Measurements from ENCODE around the gene ACAP1. TPM values are rescaled to one million over a fixed set of nuclear protein-coding genes. Genes with fewer than 3 reads are reported as not detected.

Gene ACAP1
- total RNA-seq, 1 experiment from 2014 or later, result 58.6 TPM

DNA sequence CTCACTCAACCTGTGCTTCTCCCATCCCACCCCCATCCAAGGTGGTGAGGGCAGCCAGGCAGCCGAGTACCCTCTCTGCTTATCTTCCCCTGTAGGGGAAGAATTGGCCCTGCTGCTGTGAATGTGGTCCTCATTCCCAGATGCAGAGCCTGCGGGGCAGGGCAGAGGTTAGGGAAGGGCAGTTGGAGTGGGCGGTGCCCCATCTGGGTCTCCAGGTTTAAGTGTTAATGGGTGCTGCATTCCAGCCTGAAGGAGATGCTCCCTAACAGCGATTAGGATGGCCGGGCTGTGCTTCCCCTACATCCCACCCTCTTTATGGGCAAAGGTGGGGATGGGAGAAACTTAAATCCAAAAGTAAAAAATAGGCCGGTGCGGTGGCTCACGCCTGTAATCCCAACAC lies 30.8 kb downstream of the ACAP1 start:
- TF ChIP-seq IRF2 (CRISPR knock-in tag; IDR thresholded peaks at IDR 0.05; ENCODE audit: borderline replicate concordance, low read depth), result no peak
- no peak for TF ChIP-seq ESRRA (CRISPR knock-in tag; IDR thresholded peaks at IDR 0.05; ENCODE audit: borderline replicate concordance)
- TF ChIP-seq ETV6 (CRISPR knock-in tag; IDR thresholded peaks at IDR 0.05), result no peak
- TF ChIP-seq, protein P1, sequence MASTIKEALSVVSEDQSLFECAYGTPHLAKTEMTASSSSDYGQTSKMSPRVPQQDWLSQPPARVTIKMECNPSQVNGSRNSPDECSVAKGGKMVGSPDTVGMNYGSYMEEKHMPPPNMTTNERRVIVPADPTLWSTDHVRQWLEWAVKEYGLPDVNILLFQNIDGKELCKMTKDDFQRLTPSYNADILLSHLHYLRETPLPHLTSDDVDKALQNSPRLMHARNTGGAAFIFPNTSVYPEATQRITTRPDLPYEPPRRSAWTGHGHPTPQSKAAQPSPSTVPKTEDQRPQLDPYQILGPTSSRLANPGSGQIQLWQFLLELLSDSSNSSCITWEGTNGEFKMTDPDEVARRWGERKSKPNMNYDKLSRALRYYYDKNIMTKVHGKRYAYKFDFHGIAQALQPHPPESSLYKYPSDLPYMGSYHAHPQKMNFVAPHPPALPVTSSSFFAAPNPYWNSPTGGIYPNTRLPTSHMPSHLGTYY (CRISPR knock-in tag; IDR thresholded peaks at IDR 0.05), result no peak
- no peak for TF ChIP-seq GTF2I (CRISPR knock-in tag; conservative IDR thresholded peaks at IDR 0.05)
- no peak for TF ChIP-seq NFATC4 (CRISPR knock-in tag; IDR thresholded peaks at IDR 0.05)
- TF ChIP-seq, protein P2, sequence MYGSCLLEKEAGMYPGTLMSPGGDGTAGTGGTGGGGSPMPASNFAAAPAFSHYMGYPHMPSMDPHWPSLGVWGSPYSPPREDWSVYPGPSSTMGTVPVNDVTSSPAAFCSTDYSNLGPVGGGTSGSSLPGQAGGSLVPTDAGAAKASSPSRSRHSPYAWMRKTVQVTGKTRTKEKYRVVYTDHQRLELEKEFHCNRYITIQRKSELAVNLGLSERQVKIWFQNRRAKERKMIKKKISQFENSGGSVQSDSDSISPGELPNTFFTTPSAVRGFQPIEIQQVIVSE (CRISPR knock-in tag; IDR thresholded peaks at IDR 0.05; ENCODE audit: borderline replicate concordance), result no peak
- TF ChIP-seq, protein P3, sequence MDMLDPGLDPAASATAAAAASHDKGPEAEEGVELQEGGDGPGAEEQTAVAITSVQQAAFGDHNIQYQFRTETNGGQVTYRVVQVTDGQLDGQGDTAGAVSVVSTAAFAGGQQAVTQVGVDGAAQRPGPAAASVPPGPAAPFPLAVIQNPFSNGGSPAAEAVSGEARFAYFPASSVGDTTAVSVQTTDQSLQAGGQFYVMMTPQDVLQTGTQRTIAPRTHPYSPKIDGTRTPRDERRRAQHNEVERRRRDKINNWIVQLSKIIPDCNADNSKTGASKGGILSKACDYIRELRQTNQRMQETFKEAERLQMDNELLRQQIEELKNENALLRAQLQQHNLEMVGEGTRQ (CRISPR knock-in tag; IDR thresholded peaks at IDR 0.05), result no peak
- no peak for TF ChIP-seq ZNF671 (CRISPR knock-in tag; IDR thresholded peaks at IDR 0.05)
- TF ChIP-seq SMAD3 (CRISPR knock-in tag; IDR thresholded peaks at IDR 0.05; ENCODE audit: borderline replicate concordance), result no peak
- no peak for TF ChIP-seq ZNF263 (CRISPR knock-in tag; IDR thresholded peaks at IDR 0.05; ENCODE audit: low read depth)
- TF ChIP-seq ZNF317 (CRISPR knock-in tag; IDR thresholded peaks at IDR 0.05; ENCODE audit: borderline replicate concordance, low read depth), result no peak
- no peak for TF ChIP-seq SOX15 (CRISPR knock-in tag; IDR thresholded peaks at IDR 0.05)
- no peak for TF ChIP-seq TP53 (CRISPR knock-in tag; IDR thresholded peaks at IDR 0.05)
- no peak for TF ChIP-seq CREB1 (CRISPR knock-in tag; IDR thresholded peaks at IDR 0.05)
- TF ChIP-seq, protein P4, sequence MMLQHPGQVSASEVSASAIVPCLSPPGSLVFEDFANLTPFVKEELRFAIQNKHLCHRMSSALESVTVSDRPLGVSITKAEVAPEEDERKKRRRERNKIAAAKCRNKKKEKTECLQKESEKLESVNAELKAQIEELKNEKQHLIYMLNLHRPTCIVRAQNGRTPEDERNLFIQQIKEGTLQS (CRISPR knock-in tag; conservative IDR thresholded peaks at IDR 0.05), result no peak
- TF ChIP-seq TEAD1 (CRISPR knock-in tag; IDR thresholded peaks at IDR 0.05), result no peak
- TF ChIP-seq NR3C1 (CRISPR knock-in tag; conservative IDR thresholded peaks at IDR 0.05; ENCODE audit: low read depth), result no peak
- Mint-ChIP-seq H3K4me1 (peaks cover 29% of the 10 kb centered on the region), H3K27ac (0 out of 2 replicates have a peak overlapping the region, but pooled peaks have one; percentile 19), H3K36me3 (no peaks in the 10 kb centered on the region), H3K4me3 (no peak overlapping the region), H3K9me3 (no peaks in the 10 kb centered on the region), H3K27me3 (ENCODE audit: low read depth) (peaks cover 4% of the 10 kb centered on the region)
- ChIA-PET CTCF (interaction anchor here (0.7 to 2.2 kb wide), 5 partner anchors 11 to 194 kb away, joined by 3 to 9 read pairs (median 6); no protein-coding TSS in a partner anchor), POLR2A (no interaction called here)
- ATAC-seq, result peak; percentile 74
- no peak for DNase-seq (ENCODE audit: low spot score)

DNA sequence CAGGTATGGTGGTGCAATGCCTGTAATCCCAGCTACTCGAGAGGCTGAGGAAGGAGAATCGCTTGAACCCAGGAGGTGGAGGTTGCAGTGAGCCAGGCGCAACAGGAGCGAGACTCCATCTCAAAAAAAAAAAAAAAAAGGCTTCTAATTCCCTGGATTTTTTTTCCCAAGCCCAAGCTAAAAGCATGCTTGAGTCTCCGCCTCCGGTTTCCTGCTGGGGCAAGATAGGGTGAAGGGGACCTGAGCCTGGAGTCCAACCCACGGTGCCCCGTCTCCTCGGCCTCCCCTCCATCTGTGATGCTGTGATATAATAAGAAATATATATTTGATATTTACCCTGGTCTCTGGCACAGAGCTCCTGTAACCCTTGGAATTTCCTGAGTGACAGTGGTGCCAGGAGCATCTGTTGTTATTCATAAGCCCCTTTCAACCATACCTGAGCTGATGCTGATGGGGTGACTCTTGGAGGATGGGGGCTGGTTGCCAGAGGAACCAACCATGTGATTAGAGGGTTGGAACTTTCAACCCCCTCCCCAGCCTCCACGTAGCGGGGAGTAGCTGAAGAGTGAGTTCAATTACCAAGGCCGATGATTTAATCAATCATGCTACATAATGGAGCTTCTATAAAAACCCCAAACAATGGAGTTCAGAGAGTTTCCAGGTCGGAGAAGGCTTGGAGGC lies 31.7 kb downstream of the ACAP1 start:
- H3K4me1 Mint-ChIP-seq, result peaks cover 29% of the 10 kb centered on the region
- peaks cover 4% of the 10 kb centered on the region for H3K27me3 Mint-ChIP-seq (ENCODE audit: low read depth)
- TF ChIP-seq ZNF138 (CRISPR knock-in tag; conservative IDR thresholded peaks at IDR 0.05) (no peak), NFATC4 (CRISPR knock-in tag; IDR thresholded peaks at IDR 0.05) (no peak)
- TF ChIP-seq, protein P5, sequence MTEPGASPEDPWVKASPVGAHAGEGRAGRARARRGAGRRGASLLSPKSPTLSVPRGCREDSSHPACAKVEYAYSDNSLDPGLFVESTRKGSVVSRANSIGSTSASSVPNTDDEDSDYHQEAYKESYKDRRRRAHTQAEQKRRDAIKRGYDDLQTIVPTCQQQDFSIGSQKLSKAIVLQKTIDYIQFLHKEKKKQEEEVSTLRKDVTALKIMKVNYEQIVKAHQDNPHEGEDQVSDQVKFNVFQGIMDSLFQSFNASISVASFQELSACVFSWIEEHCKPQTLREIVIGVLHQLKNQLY (CRISPR knock-in tag; IDR thresholded peaks at IDR 0.05), result no peak
- TF ChIP-seq, protein P6, sequence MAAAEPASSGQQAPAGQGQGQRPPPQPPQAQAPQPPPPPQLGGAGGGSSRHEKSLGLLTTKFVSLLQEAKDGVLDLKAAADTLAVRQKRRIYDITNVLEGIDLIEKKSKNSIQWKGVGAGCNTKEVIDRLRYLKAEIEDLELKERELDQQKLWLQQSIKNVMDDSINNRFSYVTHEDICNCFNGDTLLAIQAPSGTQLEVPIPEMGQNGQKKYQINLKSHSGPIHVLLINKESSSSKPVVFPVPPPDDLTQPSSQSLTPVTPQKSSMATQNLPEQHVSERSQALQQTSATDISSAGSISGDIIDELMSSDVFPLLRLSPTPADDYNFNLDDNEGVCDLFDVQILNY (CRISPR knock-in tag; IDR thresholded peaks at IDR 0.05), result no peak
- peak overlapping the region; percentile 89 for H3K27ac Mint-ChIP-seq
- POLR2A ChIA-PET, result interaction anchor here (0.6 to 1.4 kb wide), 3 partner anchors 13 to 32 kb away, joined by 3 to 4 read pairs (median 3); partner anchors contain the start of genes TMEM95 and TNK1
- CTCF ChIA-PET, result interaction anchor here (0.6 to 2.3 kb wide), 15 partner anchors 12 to 193 kb away, joined by 3 to 22 read pairs (median 4); partner anchors contain the start of genes PLSCR3 and TNK1
- DNase-seq (ENCODE audit: low spot score), result no peak
- no peaks in the 10 kb centered on the region for H3K9me3 Mint-ChIP-seq
- no peaks in the 10 kb centered on the region for H3K36me3 Mint-ChIP-seq
- peak; percentile 38 for ATAC-seq
- H3K4me3 Mint-ChIP-seq, result no peak overlapping the region
